HG02623 (cell line): ENCODE results near the gene NKPD1.
"Not testable (repeated sequence)": the region's sequence is repeated elsewhere in the genome, so short reads cannot be mapped to it uniquely, and the experiment has no call there.

Source experiments
- ATAC-seq: cut with Tn5 transposase; IDR thresholded peaks from one replicate; pipeline ENCODE4 v1.9.1; 2021; ENCODE audit warnings: moderate library complexity; ENCODE audit not compliant: unreplicated experiment

The NKPD1 gene

DNA sequence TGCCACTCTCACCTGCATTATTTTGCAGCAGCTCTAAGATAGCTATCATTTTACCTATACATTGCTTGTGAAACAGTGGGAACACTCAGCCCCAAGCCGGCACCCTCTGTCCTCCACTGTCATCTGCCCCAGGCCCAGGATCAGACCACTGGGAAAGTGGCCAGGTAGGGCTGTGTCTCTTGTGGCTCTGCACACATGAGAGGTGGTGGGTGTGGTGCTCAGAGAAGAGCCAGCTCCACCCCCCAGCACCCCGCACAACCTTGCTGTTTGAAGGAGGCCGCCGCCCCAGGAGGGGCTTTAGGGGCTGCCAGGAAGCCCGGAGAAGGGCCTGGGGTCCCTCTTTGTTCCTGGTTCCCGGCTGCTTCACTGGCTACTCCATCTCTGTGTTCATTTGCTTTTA is 41.2 kb downstream of the NKPD1 start:
- ATAC-seq, result no peak

DNA sequence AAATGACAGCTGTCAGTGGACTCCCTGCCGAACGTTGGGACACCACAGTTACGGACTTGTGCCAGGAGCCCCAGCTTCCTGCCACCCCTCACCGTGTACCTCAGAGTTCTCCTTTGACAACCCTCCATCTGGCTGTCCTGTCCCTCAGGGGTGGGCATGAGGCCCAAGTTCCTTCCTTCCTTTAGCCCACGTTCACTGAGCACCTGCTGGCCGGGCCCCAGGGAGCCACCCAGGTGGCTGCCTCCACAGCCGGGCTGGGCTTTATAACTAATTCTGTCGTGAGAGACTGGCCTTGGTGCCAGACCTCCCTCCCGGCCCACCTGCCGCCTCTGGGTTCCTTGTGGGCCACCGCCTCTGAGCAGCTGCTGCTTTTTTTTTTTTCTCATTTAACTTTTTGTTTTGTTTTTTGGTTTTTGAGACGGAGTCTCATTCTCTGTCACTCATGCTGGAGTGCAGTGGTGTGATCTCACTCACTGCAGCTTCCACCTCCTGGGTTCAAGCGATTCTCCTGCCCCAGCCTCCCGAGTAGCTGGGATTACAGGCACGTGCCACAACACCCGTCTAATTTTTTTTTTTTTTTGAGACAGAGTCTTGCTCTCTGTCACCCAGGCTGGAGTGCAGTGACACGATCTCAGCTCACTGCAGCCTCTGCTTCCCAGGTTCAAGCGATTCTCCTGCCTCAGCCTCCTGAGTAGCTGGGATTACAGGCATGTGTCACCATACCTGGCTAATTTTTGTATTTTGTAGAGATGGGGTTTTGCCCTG is 42.0 kb downstream of the NKPD1 start:
- ATAC-seq, result not testable (repeated sequence)

DNA sequence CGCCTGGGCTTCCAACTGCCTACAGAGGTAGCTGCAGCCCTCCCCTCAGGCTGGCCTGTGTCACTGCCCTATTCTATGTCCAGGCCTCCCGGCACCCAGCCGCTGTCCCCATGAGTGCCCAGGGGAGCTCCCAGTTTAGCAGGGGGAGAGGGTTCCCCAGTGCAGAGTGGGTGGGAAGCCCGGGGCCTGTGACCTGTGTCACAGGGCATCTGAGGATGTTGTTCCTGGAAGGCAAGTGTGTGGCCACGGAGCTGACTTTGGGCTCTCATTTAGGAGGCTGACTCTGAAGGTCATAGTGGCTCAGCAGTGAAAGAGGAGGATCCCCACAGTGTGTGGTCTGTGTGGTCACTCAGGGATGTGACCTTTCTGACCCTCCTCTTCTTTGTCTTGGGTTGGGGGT is 42.7 kb downstream of the NKPD1 start:
- no peak for ATAC-seq

DNA sequence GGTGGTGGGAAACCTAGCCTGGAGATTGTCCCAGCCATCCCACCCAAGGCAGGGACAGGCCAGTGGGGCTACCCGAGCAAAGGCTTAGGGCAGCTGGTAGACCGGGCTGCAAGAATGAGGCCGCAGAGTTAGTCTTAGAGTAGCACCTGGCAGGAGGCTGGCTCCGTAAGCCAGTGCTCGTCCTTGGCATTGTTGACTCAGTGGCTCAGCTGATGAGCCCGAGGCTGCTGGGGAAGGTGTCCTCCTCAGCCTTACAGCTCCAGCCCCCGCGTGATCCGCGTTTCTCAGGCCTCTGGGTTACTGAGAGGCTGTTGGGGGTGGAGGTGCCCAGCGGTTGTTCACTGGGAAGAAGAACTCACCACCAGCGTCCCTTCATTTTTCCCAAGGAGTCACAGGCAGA is 43.1 kb downstream of the NKPD1 start:
- no peak for ATAC-seq

DNA sequence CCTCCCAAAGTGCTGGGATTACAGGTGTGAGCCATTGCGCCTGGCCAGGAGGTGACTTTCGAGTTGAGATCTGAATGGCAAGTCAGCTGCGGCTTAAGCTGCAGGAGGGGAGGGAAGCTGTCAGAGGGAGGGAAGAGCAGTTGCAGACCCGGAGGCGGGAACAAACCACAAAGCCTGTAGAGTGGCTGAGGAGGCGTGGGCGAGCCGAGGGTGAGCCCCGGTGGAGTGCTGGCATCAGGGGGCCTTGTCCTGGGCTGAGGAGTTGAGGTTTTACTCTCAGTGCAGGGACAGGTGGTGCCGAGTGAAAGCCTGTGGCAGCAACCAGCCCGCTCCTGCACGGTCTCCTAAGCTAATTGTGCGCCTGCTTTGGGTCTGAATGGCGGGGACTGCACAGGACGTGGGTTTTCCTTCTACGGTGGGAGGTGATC is 43.6 kb downstream of the NKPD1 start:
- no peak for ATAC-seq

DNA sequence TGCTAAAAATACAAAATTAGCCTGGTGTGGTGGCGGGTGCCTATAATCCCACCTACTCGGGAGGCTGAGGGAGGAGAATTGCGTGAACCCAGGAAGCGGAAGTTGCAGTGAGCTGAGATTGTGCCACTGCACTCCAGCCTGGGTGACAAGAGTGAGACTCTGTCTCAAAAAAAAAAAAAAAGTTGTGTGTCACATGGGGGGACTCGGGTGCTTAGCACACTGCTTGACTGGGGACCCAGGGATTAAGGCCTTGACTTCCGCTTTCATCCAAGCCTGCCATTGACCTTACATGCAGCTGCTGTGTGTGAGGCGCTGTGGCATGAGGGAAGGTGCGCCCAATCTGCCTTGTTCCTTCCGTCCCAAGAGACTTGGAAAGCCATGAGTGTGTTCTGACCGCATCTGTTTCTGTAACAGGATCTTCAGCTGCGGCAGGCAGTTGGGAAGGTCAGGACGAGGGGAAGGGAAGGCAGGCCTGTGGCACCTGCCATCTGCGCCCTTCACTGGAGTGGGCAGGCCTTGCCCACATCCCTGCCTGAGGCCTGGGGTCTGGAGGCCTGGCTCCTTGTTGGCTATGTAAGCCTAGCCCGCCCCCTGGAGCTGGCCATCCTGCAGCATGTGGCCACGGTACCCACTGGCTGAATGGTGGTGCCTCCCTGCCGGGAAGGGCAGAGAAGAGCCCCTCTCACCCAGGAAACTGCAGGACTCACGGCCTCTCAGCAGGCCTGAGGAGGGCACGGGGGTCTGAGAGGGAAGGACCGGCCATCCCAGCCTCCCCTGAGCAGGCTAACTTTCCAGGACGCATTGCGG is 44.8 kb downstream of the NKPD1 start:
- ATAC-seq, result no peak

DNA sequence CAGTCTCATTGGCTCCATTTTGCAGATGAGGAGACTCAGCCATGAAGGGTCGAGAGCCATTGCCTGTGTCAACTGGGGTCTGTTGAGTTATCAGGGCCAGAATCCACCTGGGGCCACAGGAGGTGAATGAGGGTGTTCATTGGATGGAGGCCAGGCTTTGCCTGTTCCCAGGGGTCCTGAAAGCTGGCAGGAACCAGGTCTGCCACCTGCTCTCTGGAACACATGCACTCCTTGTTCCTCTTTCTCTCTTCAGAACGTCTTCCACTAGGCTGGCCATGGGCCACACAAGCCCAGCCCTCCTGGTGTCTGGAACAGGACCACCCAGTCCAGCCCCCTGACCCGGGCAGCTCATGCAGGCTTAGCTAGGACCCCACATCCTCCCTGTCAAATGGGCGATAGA is 46.7 kb downstream of the NKPD1 start:
- ATAC-seq, result no peak

DNA sequence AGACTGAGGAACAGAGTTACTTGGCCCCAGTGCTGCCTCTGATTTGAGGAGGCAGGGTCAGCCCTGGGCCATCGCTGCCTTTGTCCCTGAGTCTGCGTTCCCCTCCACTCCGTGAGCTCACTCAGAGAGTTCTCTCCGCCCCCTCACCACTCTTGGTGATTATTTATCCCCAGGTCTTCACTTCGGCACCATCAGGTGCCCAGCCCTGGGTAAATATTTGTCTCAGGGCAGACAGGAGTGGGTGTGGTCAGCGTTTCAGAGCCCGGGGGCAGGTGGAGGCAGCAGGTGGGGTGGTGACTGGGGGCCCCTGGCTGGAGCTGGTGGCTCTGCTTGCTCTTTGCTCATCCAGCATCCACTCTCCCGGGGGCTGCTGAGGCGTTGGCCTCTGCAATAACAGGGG is 47.2 kb downstream of the NKPD1 start:
- no peak for ATAC-seq

DNA sequence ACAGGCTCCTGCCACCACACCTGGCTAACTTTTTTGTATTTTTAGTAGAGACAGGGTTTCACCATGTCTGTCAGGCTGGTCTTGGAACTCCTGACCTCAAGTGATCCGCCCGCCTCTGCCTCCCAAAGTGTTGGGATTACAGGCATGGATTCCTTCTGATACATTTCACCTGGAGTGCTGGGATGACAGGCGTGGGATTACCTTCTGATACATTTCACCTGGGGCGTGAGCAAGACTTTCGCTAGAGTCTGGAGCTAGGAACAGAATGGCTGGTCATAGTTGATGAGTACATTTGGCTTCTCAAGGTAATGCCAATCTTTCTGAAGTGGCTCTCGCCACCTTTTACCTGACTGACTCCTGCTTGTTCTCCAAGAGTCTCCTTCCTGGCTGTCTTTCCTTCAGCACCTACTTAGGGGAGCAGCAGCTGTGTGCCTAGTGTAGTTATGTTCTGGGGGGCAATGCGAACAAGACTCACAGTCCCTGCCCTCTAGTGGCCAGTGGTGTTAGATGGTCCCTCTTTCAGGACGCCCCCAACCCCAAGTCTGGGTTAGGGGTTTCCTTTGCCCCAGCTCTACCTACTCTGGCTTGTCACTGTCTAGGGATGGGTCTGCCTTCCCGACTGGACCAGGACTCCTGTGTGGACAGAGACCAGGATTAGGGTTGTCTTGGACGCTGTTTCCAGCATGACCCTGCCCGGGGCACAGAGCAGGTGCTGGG is 48.5 kb downstream of the NKPD1 start:
- no peak for ATAC-seq
